ENCODE measurements around the gene CAMKK2. TPM values are rescaled to one million over a fixed set of nuclear protein-coding genes. Genes with fewer than 3 reads are reported as not detected.

The CAMKK2 gene
- total and polyA plus RNA-seq, 2 of the 4 experiments (the other 2 are of a cell fraction): 15.2 to 24.7 TPM

DNA sequence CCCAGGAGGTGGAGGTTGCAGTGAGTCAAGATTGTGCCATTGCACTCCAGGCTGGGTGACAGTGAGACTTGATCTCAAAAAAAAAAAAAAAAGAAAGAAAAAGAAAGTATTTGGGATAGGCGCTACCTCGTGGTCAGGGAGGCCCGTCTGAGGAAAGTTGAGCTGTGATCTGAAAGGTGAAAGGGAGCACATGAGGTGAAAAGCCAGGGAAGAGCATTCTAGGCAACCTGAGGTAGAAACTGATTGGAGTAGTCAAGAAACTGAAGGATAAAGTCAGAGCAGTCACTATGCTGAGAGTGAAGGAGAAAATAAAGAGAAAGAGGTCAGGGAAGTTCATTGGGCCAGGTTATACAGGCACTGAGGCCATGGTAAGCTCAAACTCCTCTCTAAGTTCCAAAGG is 48.0 kb upstream of the CAMKK2 start:
- no peak overlapping the region for H2AFZ ChIP-seq (replicated peaks; ENCODE audit: low read length, poor library complexity)
- H4K5ac ChIP-seq (ENCODE audit: low read depth, low read length): no peak overlapping the region
- DNase-seq (no peak), ATAC-seq (ENCODE audit: low read depth) (no peak)
- no peak overlapping the region for H4K8ac ChIP-seq (ENCODE audit: low read depth in 2 of 2, low read length in 2 of 2)
- no peak overlapping the region for H3K4ac ChIP-seq (ENCODE audit: low read depth, low read length)
- no peak overlapping the region for H3K27ac ChIP-seq (ENCODE audit: insufficient read depth, low read length)
- ChIA-PET POLR2A (ENCODE audit: unreplicated experiment) (interaction anchor here (0.6 kb wide), 1 partner anchor 134 kb away, joined by 7 read pairs; no protein-coding TSS in a partner anchor), CTCF (no interaction called here)
- H2BK20ac ChIP-seq (ENCODE audit: low read depth, low read length): no peak overlapping the region
- no peak overlapping the region for H2BK15ac ChIP-seq (ENCODE audit: low read depth, low read length)
- H2BK120ac ChIP-seq (ENCODE audit: low read depth, low read length): no peak overlapping the region
- in situ Hi-C loops (cut with MboI; ENCODE audit: low sequenced_read_pairs): no loop called here
- BruUV-seq (replicated peaks): no TSS peak
- H3K4me1 ChIP-seq (ENCODE audit: control insufficient read depth, insufficient read depth, low read length): no peaks in the 10 kb centered on the region
- H3K9ac ChIP-seq (ENCODE audit: low read depth, low read length): no peak overlapping the region
- H3K4me2 ChIP-seq (ENCODE audit: low read depth, low read length): no peak overlapping the region
- no peak overlapping the region for H3K18ac ChIP-seq (ENCODE audit: low read depth, low read length)
- no peak overlapping the region for H2BK5ac ChIP-seq (ENCODE audit: low read depth, low read length, poor library complexity, severe bottlenecking)
- dilution Hi-C loops (cut with HindIII; ENCODE audit: low sequenced_read_pairs, unreplicated experiment): no loop called here
- no peaks in the 10 kb centered on the region for H3K9me3 ChIP-seq (ENCODE audit: control insufficient read depth, insufficient read depth, low read length)
- H3K14ac ChIP-seq (replicated peaks; ENCODE audit: low read depth, low read length): no peak overlapping the region
- H3K23ac ChIP-seq (ENCODE audit: low read depth, low read length): no peak overlapping the region
- H2AK5ac ChIP-seq (ENCODE audit: low read depth, low read length): no peak overlapping the region
- H3K79me1 ChIP-seq (ENCODE audit: low read depth in 1 of 2, low read length in 2 of 2): peaks cover 13 to 35% of the 10 kb centered on the region in 2 experiments
- H4K20me1 ChIP-seq (ENCODE audit: insufficient read depth, low read length): no peaks in the 10 kb centered on the region
- H3K4me3 ChIP-seq (ENCODE audit: insufficient read depth, low read depth, low read length): no peak overlapping the region
- H2AK9ac ChIP-seq (replicated peaks; ENCODE audit: low read depth, low read length, poor library complexity): no peak overlapping the region
- intact Hi-C loops (cut with micrococcal nuclease): no loop called here
- no peaks in the 10 kb centered on the region for H3K9me1 ChIP-seq (ENCODE audit: insufficient read depth, low read length)
- TF ChIP-seq RAD21 (IDR thresholded peaks at IDR 0.05; ENCODE audit: low read length) (no peak), RFX5 (IDR thresholded peaks at IDR 0.05; ENCODE audit: low read depth, low read length) (no peak), BHLHE40 (IDR thresholded peaks at IDR 0.05; ENCODE audit: low read depth, low read length) (no peak), MXI1 (IDR thresholded peaks at IDR 0.05; ENCODE audit: borderline replicate concordance, low read depth, low read length) (no peak), MAZ (IDR thresholded peaks at IDR 0.05; ENCODE audit: borderline replicate concordance, low read depth, low read length) (no peak), CHD1 (IDR thresholded peaks at IDR 0.05; ENCODE audit: low read depth, low read length) (no peak), NFE2L2 (IDR thresholded peaks at IDR 0.05; ENCODE audit: low read depth, low read length) (no peak), SMC3 (IDR thresholded peaks at IDR 0.05; ENCODE audit: low read depth, low read length) (no peak), FOS (IDR thresholded peaks at IDR 0.05; ENCODE audit: low read depth, low read length) (no peak), CEBPB (IDR thresholded peaks at IDR 0.05; ENCODE audit: low read depth, low read length) (no peak)
- TF ChIP-seq, protein P1, sequence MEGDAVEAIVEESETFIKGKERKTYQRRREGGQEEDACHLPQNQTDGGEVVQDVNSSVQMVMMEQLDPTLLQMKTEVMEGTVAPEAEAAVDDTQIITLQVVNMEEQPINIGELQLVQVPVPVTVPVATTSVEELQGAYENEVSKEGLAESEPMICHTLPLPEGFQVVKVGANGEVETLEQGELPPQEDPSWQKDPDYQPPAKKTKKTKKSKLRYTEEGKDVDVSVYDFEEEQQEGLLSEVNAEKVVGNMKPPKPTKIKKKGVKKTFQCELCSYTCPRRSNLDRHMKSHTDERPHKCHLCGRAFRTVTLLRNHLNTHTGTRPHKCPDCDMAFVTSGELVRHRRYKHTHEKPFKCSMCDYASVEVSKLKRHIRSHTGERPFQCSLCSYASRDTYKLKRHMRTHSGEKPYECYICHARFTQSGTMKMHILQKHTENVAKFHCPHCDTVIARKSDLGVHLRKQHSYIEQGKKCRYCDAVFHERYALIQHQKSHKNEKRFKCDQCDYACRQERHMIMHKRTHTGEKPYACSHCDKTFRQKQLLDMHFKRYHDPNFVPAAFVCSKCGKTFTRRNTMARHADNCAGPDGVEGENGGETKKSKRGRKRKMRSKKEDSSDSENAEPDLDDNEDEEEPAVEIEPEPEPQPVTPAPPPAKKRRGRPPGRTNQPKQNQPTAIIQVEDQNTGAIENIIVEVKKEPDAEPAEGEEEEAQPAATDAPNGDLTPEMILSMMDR (conservative IDR thresholded peaks at IDR 0.05; ENCODE audit: low read depth, low read length): no peak
- TF ChIP-seq, protein P2, sequence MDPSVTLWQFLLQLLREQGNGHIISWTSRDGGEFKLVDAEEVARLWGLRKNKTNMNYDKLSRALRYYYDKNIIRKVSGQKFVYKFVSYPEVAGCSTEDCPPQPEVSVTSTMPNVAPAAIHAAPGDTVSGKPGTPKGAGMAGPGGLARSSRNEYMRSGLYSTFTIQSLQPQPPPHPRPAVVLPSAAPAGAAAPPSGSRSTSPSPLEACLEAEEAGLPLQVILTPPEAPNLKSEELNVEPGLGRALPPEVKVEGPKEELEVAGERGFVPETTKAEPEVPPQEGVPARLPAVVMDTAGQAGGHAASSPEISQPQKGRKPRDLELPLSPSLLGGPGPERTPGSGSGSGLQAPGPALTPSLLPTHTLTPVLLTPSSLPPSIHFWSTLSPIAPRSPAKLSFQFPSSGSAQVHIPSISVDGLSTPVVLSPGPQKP (IDR thresholded peaks at IDR 0.05; ENCODE audit: borderline replicate concordance, low read depth, low read length): no peak
- TF ChIP-seq, protein P3, sequence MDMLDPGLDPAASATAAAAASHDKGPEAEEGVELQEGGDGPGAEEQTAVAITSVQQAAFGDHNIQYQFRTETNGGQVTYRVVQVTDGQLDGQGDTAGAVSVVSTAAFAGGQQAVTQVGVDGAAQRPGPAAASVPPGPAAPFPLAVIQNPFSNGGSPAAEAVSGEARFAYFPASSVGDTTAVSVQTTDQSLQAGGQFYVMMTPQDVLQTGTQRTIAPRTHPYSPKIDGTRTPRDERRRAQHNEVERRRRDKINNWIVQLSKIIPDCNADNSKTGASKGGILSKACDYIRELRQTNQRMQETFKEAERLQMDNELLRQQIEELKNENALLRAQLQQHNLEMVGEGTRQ (IDR thresholded peaks at IDR 0.05; ENCODE audit: low read depth, low read length): no peak
- no peaks in the 10 kb centered on the region for H3K27me3 ChIP-seq (ENCODE audit: control insufficient read depth, insufficient read depth, low read length)
- 96% methylated on average over 3 of the region's 3 CpGs; no CpG with 5 or more reads in 1 of the 2 experiments for WGBS, 2 experiments (ENCODE audit: extremely low coverage in 2 of 2, insufficient read length in 1 of 2)
- peaks cover 37% of the 10 kb centered on the region for H3K36me3 ChIP-seq (ENCODE audit: control insufficient read depth, insufficient read depth, low read length)
- H3K56ac ChIP-seq (ENCODE audit: extremely low read depth, insufficient read depth, low read length): no peak overlapping the region
- H4K91ac ChIP-seq (ENCODE audit: insufficient read depth, low read depth, low read length): no peak overlapping the region
